H1 (cell line): ENCODE data around the gene PHOSPHO2. TPM values are rescaled to one million over a fixed set of nuclear protein-coding genes. Genes with fewer than 3 reads are reported as not detected.

Experiments
- CTCF ChIA-PET: fragments of 300-600 bp; sonication (Branson Sonifier 250); formaldehyde crosslinking; loops from one replicate; lab custom pipeline; 2021; ENCODE audit not compliant: partially characterized antibody; lab: Charles Lee
- POLR2A ChIA-PET: fragments of 300-600 bp; sonication (Branson Sonifier 250); formaldehyde crosslinking; loops from one replicate; lab custom pipeline; 2021; ENCODE audit warnings: inconsistent platforms; ENCODE audit not compliant: partially characterized antibody; lab: Charles Lee
- DNase-seq, 2 experiments: peaks; one replicate each; pipeline versions ENCODE4 v3.0.0 to v3.0.0-alpha.2; 2010 to 2022; ENCODE audit warnings: low spot score in 2 of 2, low read depth in 1 of 2, mixed read lengths in 1 of 2
- FAIRE-seq: peaks from 2 replicates; lab custom pipeline; 2011; peaks lifted over from hg19 to GRCh38; lab: Jason Lieb, UNC
- H2AFZ ChIP-seq: 2 replicates; pipeline ENCODE4 v1.8.1; 2012; ENCODE audit warnings: low read length, inconsistent platforms
- H2AK5ac ChIP-seq: 2 replicates; pipeline ENCODE4 v1.6.1; 2013; ENCODE audit warnings: low read depth, low read length
- H2BK120ac ChIP-seq: replicated peaks from 2 replicates; pipeline ENCODE3; 2013; ENCODE audit warnings: low read depth, low read length, inconsistent platforms
- H2BK12ac ChIP-seq: 2 replicates; pipeline ENCODE4 v1.6.1; 2013; ENCODE audit warnings: low read depth, low read length
- H2BK15ac ChIP-seq: 2 replicates; pipeline ENCODE4 v1.6.1; 2013; ENCODE audit warnings: low read length
- H2BK20ac ChIP-seq: 2 replicates; pipeline ENCODE4 v1.6.1; 2013; ENCODE audit warnings: low read length
- H2BK5ac ChIP-seq: 2 replicates; pipeline ENCODE4 v1.6.1; 2013; ENCODE audit warnings: low read depth, low read length
- H3K14ac ChIP-seq: 2 replicates; pipeline ENCODE4 v1.6.1; 2013; ENCODE audit warnings: inconsistent platforms; ENCODE audit not compliant: insufficient read length
- H3K18ac ChIP-seq: 2 replicates; pipeline ENCODE4 v1.6.1; 2013; ENCODE audit warnings: low read length; ENCODE audit errors: extremely low read depth
- H3K23ac ChIP-seq: 2 replicates; pipeline ENCODE4 v1.6.1; 2013; ENCODE audit warnings: inconsistent platforms; ENCODE audit not compliant: insufficient read length
- H3K23me2 ChIP-seq: 2 replicates; pipeline ENCODE4 v1.6.1; 2013; ENCODE audit warnings: low read depth, low read length
- H3K27ac ChIP-seq: 2 replicates; pipeline ENCODE4 v1.6.1; 2011; ENCODE audit warnings: low read depth, low read length, inconsistent platforms
- H3K27me3 ChIP-seq, 4 experiments: replicated peaks in 1 of 4; 1 replicate in 1 of 4; 2 replicates in 3 of 4; pipeline versions ENCODE4 v1.6.1 to v1.8.1; 2011 to 2013; ENCODE audit warnings: low read length in 3 of 4, mild to moderate bottlenecking in 3 of 4, inconsistent platforms in 2 of 4, mixed read lengths in 2 of 4, moderate library complexity in 1 of 4; ENCODE audit not compliant: control insufficient read depth in 3 of 4, insufficient read depth in 3 of 4; ENCODE audit errors: extremely low read depth in 1 of 4
- H3K36me3 ChIP-seq, 4 experiments: 2 replicates each; pipeline versions ENCODE4 v1.6.1 to v1.8.1; 2011 to 2013; ENCODE audit warnings: mild to moderate bottlenecking in 4 of 4, low read length in 3 of 4, moderate library complexity in 2 of 4, control low read depth in 1 of 4, inconsistent platforms in 1 of 4; ENCODE audit not compliant: insufficient read depth in 4 of 4, control insufficient read depth in 2 of 4
- H3K4ac ChIP-seq: replicated peaks from 2 replicates; pipeline ENCODE3; 2013; ENCODE audit warnings: low read length, low read depth, mixed read lengths, inconsistent platforms; ENCODE audit not compliant: insufficient read length
- H3K4me1 ChIP-seq, 4 experiments: replicated peaks in 1 of 4; 1 replicate in 1 of 4; 2 replicates in 3 of 4; pipeline versions ENCODE4 v1.6.1 to v1.8.1; 2011 to 2013; ENCODE audit warnings: low read length in 3 of 4, inconsistent platforms in 2 of 4, mixed read lengths in 1 of 4; ENCODE audit not compliant: insufficient read depth in 4 of 4, control insufficient read depth in 3 of 4
- H3K4me2 ChIP-seq, 2 experiments: 2 replicates each; pipeline versions ENCODE4 v1.6.1 to v1.8.1; 2011 to 2013; ENCODE audit warnings: low read depth in 2 of 2, low read length in 2 of 2, control low read depth in 1 of 2, inconsistent platforms in 1 of 2, mild to moderate bottlenecking in 1 of 2; ENCODE audit not compliant: insufficient read depth in 1 of 2
- H3K4me3 ChIP-seq, 4 experiments: fragments of 200-600, 300-600 bp in 1 of 4; sonication (generic), shearing (Covaris generic), sonication (Bioruptor Twin) in 1 of 4; 2 replicates each; pipeline versions ENCODE4 v1.5.1 to v1.8.1; 2011 to 2016; ENCODE audit warnings: low read length in 4 of 4, low read depth in 3 of 4, control low read depth in 2 of 4, inconsistent platforms in 2 of 4, mild to moderate bottlenecking in 2 of 4, mixed read lengths in 1 of 4, moderate library complexity in 1 of 4; ENCODE audit not compliant: insufficient read depth in 2 of 4; ENCODE audit errors: extremely low read depth in 1 of 4
- H3K56ac ChIP-seq: replicated peaks from 2 replicates; pipeline ENCODE3; 2013; ENCODE audit warnings: low read depth, mild to moderate bottlenecking, mixed read lengths, low read length, inconsistent platforms; ENCODE audit not compliant: insufficient read length
- H3K79me1 ChIP-seq: 2 replicates; pipeline ENCODE4 v1.6.1; 2013; ENCODE audit warnings: low read depth, low read length, control low read depth
- H3K79me2 ChIP-seq, 2 experiments: 2 replicates each; pipeline versions ENCODE4 v1.6.1 to v1.8.1; 2012 to 2013; ENCODE audit warnings: low read length in 2 of 2, mild to moderate bottlenecking in 2 of 2, inconsistent platforms in 1 of 2; ENCODE audit not compliant: insufficient read depth in 2 of 2, control insufficient read depth in 1 of 2
- H3K9ac ChIP-seq, 4 experiments: replicated peaks in 1 of 4; 1 replicate in 1 of 4; 2 replicates in 3 of 4; pipeline versions ENCODE4 v1.6.1 to v1.8.1; 2011 to 2013; ENCODE audit warnings: low read depth in 3 of 4, low read length in 3 of 4, control low read depth in 2 of 4, mild to moderate bottlenecking in 2 of 4, moderate library complexity in 2 of 4, inconsistent platforms in 1 of 4; ENCODE audit errors: extremely low read depth in 1 of 4
- H3K9me3 ChIP-seq, 2 experiments: 2 replicates each; pipeline versions ENCODE4 v1.6.1 to v1.8.1; 2012 to 2013; ENCODE audit warnings: mild to moderate bottlenecking in 2 of 2, moderate library complexity in 2 of 2, control low read depth in 1 of 2, inconsistent platforms in 1 of 2, low read depth in 1 of 2, low read length in 1 of 2, mixed read lengths in 1 of 2; ENCODE audit not compliant: insufficient read depth in 2 of 2
- H4K20me1 ChIP-seq, 2 experiments: replicated peaks in 1 of 2; 2 replicates each; pipeline versions ENCODE3 to v1.8.1; 2011 to 2013; ENCODE audit warnings: inconsistent platforms in 2 of 2, low read length in 2 of 2, mild to moderate bottlenecking in 1 of 2; ENCODE audit not compliant: insufficient read depth in 2 of 2, control insufficient read depth in 1 of 2
- H4K5ac ChIP-seq: 2 replicates; pipeline ENCODE4 v1.6.1; 2013; ENCODE audit warnings: low read length, low read depth, mixed read lengths, inconsistent platforms; ENCODE audit not compliant: insufficient read length
- H4K8ac ChIP-seq: 2 replicates; pipeline ENCODE4 v1.8.0; 2013; ENCODE audit warnings: mild to moderate bottlenecking, moderate library complexity, low read length, inconsistent platforms; ENCODE audit not compliant: insufficient read depth; ENCODE audit errors: extremely low read depth
- H4K91ac ChIP-seq: replicated peaks from 2 replicates; pipeline ENCODE3; 2013; ENCODE audit warnings: low read length, mixed read lengths, inconsistent platforms; ENCODE audit not compliant: insufficient read length
- CHD1 ChIP-seq: IDR thresholded peaks from 2 replicates; pipeline ENCODE4 v1.6.1; 2012; ENCODE audit warnings: low read depth, low read length, improper control_type of control experiment
- PHF8 ChIP-seq: fragments of 200-600 bp; sonication (generic); conservative IDR thresholded peaks from 2 replicates; pipeline ENCODE4 v1.7.1; 2012; ENCODE audit warnings: low read depth, mild to moderate bottlenecking, inconsistent platforms, low read length, moderate library complexity
- WGBS, 2 experiments: shearing (Covaris generic) in 1 of 2; methylation state at CpG; one replicate each; pipeline versions ENCODE4 v1.1.6 to v1.1.7; 2013 to 2015; ENCODE audit warnings: low lambda C conversion rate in 2 of 2, mixed read lengths in 2 of 2, inconsistent platforms in 1 of 2, low coverage in 1 of 2, missing lambda C conversion rate in 1 of 2; ENCODE audit not compliant: insufficient replicate concordance in 2 of 2, insufficient coverage in 1 of 2, insufficient read length in 1 of 2; ENCODE audit errors: extremely low coverage in 1 of 2, missing lambda C conversion rate in 1 of 2; 5-methylcytosine and 5-hydroxymethylcytosine counted together
- polyA plus RNA-seq, 7 experiments: library from polyadenylated mRNA; depleted of rRNA in 3 of 7; stranded (reverse) in 5 of 7; unstranded in 2 of 7; fragments of >200 nt in 5 of 7; fragments of 200-250 nt in 2 of 7; gene quantifications; 1 replicate in 5 of 7; 2 replicates in 1 of 7; 4 replicates in 1 of 7; pipeline versions ENCODE4 v1.2.1 to v1.2.3, GENCODE V29; 2011 to 2013; ENCODE audit warnings: missing spikeins in 2 of 7, mixed read lengths in 2 of 7
- total RNA-seq: library from RNA; stranded (reverse); fragmentation: NEBNext Ultra II Directional; extraction: Animal tissue kit (Norgen Biotek cat#: 25700); gene quantifications from 2 replicates; pipeline ENCODE4 v1.2.1, GENCODE V29; 2021

The PHOSPHO2 gene
- total and polyA plus RNA-seq, 2 of the 8 experiments (the other 6 are each of a cell fraction or from before 2014, with no cell fraction given) = 2.4 to 8.5 TPM

- Histone ChIP-seq H4K20me1 (no peaks in the 10 kb centered on the region), H3K4me1 (peaks cover 0 to 5% (median under 1%) of the 10 kb centered on the region in 4 experiments; a peak in 2 of 7 replicates), H3K4ac (no peak overlapping the region), H3K18ac (no peak overlapping the region), H2AFZ (no peak overlapping the region), H3K4me2 (no peak overlapping the region), H2BK120ac (no peak overlapping the region), H2AK5ac (no peak overlapping the region), H4K8ac (no peak overlapping the region), H3K23me2 (no peaks in the 10 kb centered on the region), H3K4me3 (no peak overlapping the region), H4K91ac (no peak overlapping the region), H2BK15ac (no peak overlapping the region), H3K56ac (no peak overlapping the region), H3K79me1 (no peaks in the 10 kb centered on the region), H3K14ac (no peak overlapping the region), H3K27ac (no peak overlapping the region), H3K27me3 (no peaks in the 10 kb centered on the region; a peak in 1 of 7 replicates), H2BK5ac (no peak overlapping the region), H3K9ac (no peak overlapping the region; a peak in 1 of 7 replicates), H3K23ac (no peak overlapping the region), H2BK20ac (no peak overlapping the region), H3K9me3 (peaks cover 0 to 2% of the 10 kb centered on the region in 2 experiments; a peak in 1 of 4 replicates), H4K5ac (no peak overlapping the region), H3K79me2 (no peaks in the 10 kb centered on the region), H2BK12ac (no peak overlapping the region), H3K36me3 (no peaks in the 10 kb centered on the region; a peak in 1 of 8 replicates)
- DNase-seq (no peak), FAIRE-seq (no peak)
- WGBS, 2 experiments = 75% methylated on average over 3 of the region's 3 CpGs; no CpG with 5 or more reads in 1 of the 2 experiments
- TF ChIP-seq CHD1 (no peak), PHF8 (no peak)
- CTCF ChIA-PET = interaction anchor here (0.8 kb wide), 1 partner anchor 8 kb away, joined by 3 read pairs; no protein-coding TSS in a partner anchor
- POLR2A ChIA-PET = interaction anchor here (1.4 to 1.7 kb wide), 2 partner anchors 11 to 21 kb away, joined by 3 to 5 read pairs; partner anchors contain the start of genes CFAP210 and PHOSPHO2
Measured at GRCh38 chr2:169683425-169684134, 10.7 kb upstream of the PHOSPHO2 start.
